HEK293 (cell line): ENCODE results near the gene APOBEC2.

Source experiments
- CTCF ChIA-PET: fragments of 350-600 bp; formaldehyde crosslinking; extraction: SDS; loops from one replicate; lab custom pipeline; 2021; ENCODE audit warnings: antibody characterized with exemption; lab: Yijun Ruan, JAX
- POLR2A ChIA-PET: fragments of 300-600 bp; formaldehyde crosslinking; extraction: SDS; loops from one replicate; lab custom pipeline; 2020; ENCODE audit warnings: antibody characterized with exemption, inconsistent platforms; lab: Yijun Ruan, JAX
- H3K27ac ChIP-seq: fragments of 200-500 bp; sonication (Bioruptor generic); 2 replicates; pipeline ENCODE4 v1.5.1; 2014; ENCODE audit warnings: low read depth, low read length, control low read depth, inconsistent platforms; ENCODE audit errors: extremely low read depth
- H3K36me3 ChIP-seq, 2 experiments: fragments of 200-500 bp in 1 of 2; sonication (Bioruptor generic) in 1 of 2; 1 replicate in 1 of 2; 2 replicates in 1 of 2; pipeline ENCODE4 v1.5.1; 2014 to 2017; ENCODE audit warnings: inconsistent platforms in 2 of 2, low read length in 2 of 2; ENCODE audit not compliant: control insufficient read depth in 2 of 2, insufficient read depth in 1 of 2
- H3K4me1 ChIP-seq: fragments of 200-500 bp; sonication (Bioruptor generic); 2 replicates; pipeline ENCODE4 v1.5.1; 2014; ENCODE audit warnings: mild to moderate bottlenecking, low read length, inconsistent platforms; ENCODE audit not compliant: control insufficient read depth, insufficient read depth
- H3K4me3 ChIP-seq: 2 replicates; pipeline ENCODE4 v1.5.1; 2011; ENCODE audit warnings: low read depth, mild to moderate bottlenecking, control low read depth, low read length, moderate library complexity
- H3K9me3 ChIP-seq: fragments of 200-500 bp; sonication (Bioruptor generic); 2 replicates; pipeline ENCODE4 v1.5.1; 2014; ENCODE audit warnings: low read depth, low read length, inconsistent platforms; ENCODE audit not compliant: control insufficient read depth, insufficient read depth
- GLI2 ChIP-seq: fragments of 450-650 bp; formaldehyde crosslinking; IDR thresholded peaks from 2 replicates; pipeline ENCODE4; 2017; ENCODE audit warnings: missing biosample characterization, missing genetic modification characterization, low read depth, borderline replicate concordance
- GLIS2 ChIP-seq: fragments of 450-650 bp; formaldehyde crosslinking; IDR thresholded peaks from 2 replicates; pipeline ENCODE4 v1.5.1; 2016; ENCODE audit warnings: missing biosample characterization, missing genetic modification characterization
- KLF17 ChIP-seq: fragments of 450-650 bp; formaldehyde crosslinking; IDR thresholded peaks from 2 replicates; pipeline ENCODE4 v1.5.1; 2016; ENCODE audit warnings: missing biosample characterization, missing genetic modification characterization
- MZF1 ChIP-seq: fragments of 450-650 bp; formaldehyde crosslinking; IDR thresholded peaks from 2 replicates; pipeline ENCODE4 v1.5.1; 2017; ENCODE audit warnings: missing biosample characterization, missing genetic modification characterization, borderline replicate concordance
- RBAK ChIP-seq: fragments of 450-650 bp; formaldehyde crosslinking; IDR thresholded peaks from 2 replicates; pipeline ENCODE4 v1.5.1; 2016; ENCODE audit warnings: missing biosample characterization, missing genetic modification characterization
- SP3 ChIP-seq: fragments of 450-650 bp; formaldehyde crosslinking; IDR thresholded peaks from 2 replicates; pipeline ENCODE4 v1.5.1; 2016; ENCODE audit warnings: missing biosample characterization, missing genetic modification characterization
- ZBTB48 ChIP-seq: fragments of 450-650 bp; formaldehyde crosslinking; IDR thresholded peaks from 2 replicates; pipeline ENCODE4 v1.5.1; 2016; ENCODE audit warnings: missing biosample characterization, missing genetic modification characterization
- ZBTB8A ChIP-seq: fragments of 450-650 bp; formaldehyde crosslinking; IDR thresholded peaks from 2 replicates; pipeline ENCODE4 v1.5.1; 2016; ENCODE audit warnings: missing biosample characterization, missing genetic modification characterization
- ZFP37 ChIP-seq: fragments of 450-650 bp; formaldehyde crosslinking; IDR thresholded peaks from 2 replicates; pipeline ENCODE4 v1.5.1; 2016; ENCODE audit warnings: missing biosample characterization, missing genetic modification characterization
- ZNF202 ChIP-seq: fragments of 450-650 bp; formaldehyde crosslinking; IDR thresholded peaks from 2 replicates; pipeline ENCODE4 v1.5.1; 2016; ENCODE audit warnings: missing biosample characterization, missing genetic modification characterization, borderline replicate concordance
- ZNF37A ChIP-seq: fragments of 450-650 bp; IDR thresholded peaks from 2 replicates; pipeline ENCODE4 v1.5.1; 2018; ENCODE audit warnings: missing biosample characterization, missing genetic modification characterization
- ZNF473 ChIP-seq: fragments of 450-650 bp; formaldehyde crosslinking; IDR thresholded peaks from 2 replicates; pipeline ENCODE4 v1.5.1; 2017; ENCODE audit warnings: missing biosample characterization, missing genetic modification characterization
- ZNF518A ChIP-seq: fragments of 450-650 bp; formaldehyde crosslinking; conservative IDR thresholded peaks from 2 replicates; pipeline ENCODE4 v1.5.1; 2016; ENCODE audit warnings: low read depth, missing biosample characterization, missing genetic modification characterization
- ZNF521 ChIP-seq: fragments of 450-650 bp; formaldehyde crosslinking; IDR thresholded peaks from 2 replicates; pipeline ENCODE4 v1.5.1; 2017; ENCODE audit warnings: missing biosample characterization, mild to moderate bottlenecking, missing genetic modification characterization
- ZNF529 ChIP-seq: fragments of 450-650 bp; formaldehyde crosslinking; IDR thresholded peaks from 2 replicates; pipeline ENCODE4 v1.5.1; 2017; ENCODE audit warnings: missing genetic modification characterization, missing biosample characterization; ENCODE audit not compliant: insufficient replicate concordance
- ZNF600 ChIP-seq: fragments of 450-650 bp; formaldehyde crosslinking; IDR thresholded peaks from 2 replicates; pipeline ENCODE4 v1.5.1; 2016; ENCODE audit warnings: missing biosample characterization, missing genetic modification characterization
- ZNF621 ChIP-seq: fragments of 450-650 bp; formaldehyde crosslinking; IDR thresholded peaks from 2 replicates; pipeline ENCODE4 v1.5.1; 2017; ENCODE audit warnings: missing biosample characterization, missing genetic modification characterization
- ZNF776 ChIP-seq: fragments of 450-650 bp; formaldehyde crosslinking; IDR thresholded peaks from 2 replicates; pipeline ENCODE4 v1.5.0; 2017; ENCODE audit warnings: missing biosample characterization, missing genetic modification characterization, borderline replicate concordance
- ZNF785 ChIP-seq: fragments of 450-650 bp; formaldehyde crosslinking; IDR thresholded peaks from 2 replicates; pipeline ENCODE4 v1.5.1; 2016; ENCODE audit warnings: missing biosample characterization, missing genetic modification characterization
- ZNF837 ChIP-seq: fragments of 450-650 bp; formaldehyde crosslinking; IDR thresholded peaks from 2 replicates; pipeline ENCODE4 v1.5.1; 2016; ENCODE audit warnings: missing biosample characterization, missing genetic modification characterization
- ZSCAN30 ChIP-seq: fragments of 450-650 bp; IDR thresholded peaks from 2 replicates; pipeline ENCODE4 v1.5.1; 2018; ENCODE audit warnings: missing biosample characterization, mild to moderate bottlenecking, missing genetic modification characterization, moderate library complexity
- TF ChIP-seq, protein P1 (sequence below): fragments of 450-650 bp; formaldehyde crosslinking; IDR thresholded peaks from 2 replicates; pipeline ENCODE4 v1.5.1; 2016; ENCODE audit warnings: missing biosample characterization, missing genetic modification characterization

Gene APOBEC2

GRCh38 chr6:41056768-41057490 is 3.9 kb downstream of the APOBEC2 start:
- CTCF ChIA-PET = interaction anchor here (0.7 to 10.6 kb wide), 6 partner anchors 10 to 625 kb away, joined by 3 to 100 read pairs (median 6); partner anchors contain the start of genes TSPO2 and UNC5CL
- Histone ChIP-seq H3K27ac (no peak overlapping the region), H3K36me3 (peaks cover 0 to 6% of the 10 kb centered on the region in 2 experiments; a peak in 1 of 3 replicates), H3K4me3 (no peak overlapping the region), H3K9me3 (no peaks in the 10 kb centered on the region), H3K4me1 (no peaks in the 10 kb centered on the region)
- POLR2A ChIA-PET = interaction anchor here (1.2 kb wide), 1 partner anchor 16 kb away, joined by 3 read pairs; the partner anchor contains the start of genes NFYA and OARD1
- no peak for TF ChIP-seq ZNF837 (tag by site-specific recombination)
- no peak for TF ChIP-seq RBAK (tag by site-specific recombination)
- TF ChIP-seq ZBTB48 (tag by site-specific recombination) = no peak

DNA sequence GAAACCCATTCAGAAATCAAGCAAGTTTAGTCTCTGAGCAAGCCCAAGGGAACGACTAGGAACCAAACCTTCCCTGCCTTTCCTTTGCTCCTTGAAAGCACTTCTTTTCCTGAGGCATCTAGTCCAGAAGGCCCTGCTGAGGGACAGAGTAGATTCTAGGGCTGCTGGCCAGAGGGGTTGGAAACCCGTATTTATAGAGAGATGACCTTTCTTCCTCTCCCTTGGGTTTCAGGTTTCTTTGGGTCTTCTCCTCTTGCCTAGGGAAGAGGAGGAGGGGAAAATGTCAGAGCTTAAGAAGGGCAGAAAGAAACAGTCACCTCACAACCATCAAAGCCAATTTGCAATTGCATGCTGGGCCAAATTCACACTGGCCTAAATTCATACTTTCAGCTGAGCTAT is 5.8 kb downstream of the APOBEC2 start:
- TF ChIP-seq MZF1 (tag by site-specific recombination) = no peak
- TF ChIP-seq ZNF785 (tag by site-specific recombination) = no peak
- no peak for TF ChIP-seq ZFP37 (tag by site-specific recombination)
- no peak for TF ChIP-seq SP3 (tag by site-specific recombination)
- TF ChIP-seq ZNF529 (tag by site-specific recombination) = no peak
- TF ChIP-seq ZNF621 (tag by site-specific recombination) = no peak
- TF ChIP-seq, protein P1, sequence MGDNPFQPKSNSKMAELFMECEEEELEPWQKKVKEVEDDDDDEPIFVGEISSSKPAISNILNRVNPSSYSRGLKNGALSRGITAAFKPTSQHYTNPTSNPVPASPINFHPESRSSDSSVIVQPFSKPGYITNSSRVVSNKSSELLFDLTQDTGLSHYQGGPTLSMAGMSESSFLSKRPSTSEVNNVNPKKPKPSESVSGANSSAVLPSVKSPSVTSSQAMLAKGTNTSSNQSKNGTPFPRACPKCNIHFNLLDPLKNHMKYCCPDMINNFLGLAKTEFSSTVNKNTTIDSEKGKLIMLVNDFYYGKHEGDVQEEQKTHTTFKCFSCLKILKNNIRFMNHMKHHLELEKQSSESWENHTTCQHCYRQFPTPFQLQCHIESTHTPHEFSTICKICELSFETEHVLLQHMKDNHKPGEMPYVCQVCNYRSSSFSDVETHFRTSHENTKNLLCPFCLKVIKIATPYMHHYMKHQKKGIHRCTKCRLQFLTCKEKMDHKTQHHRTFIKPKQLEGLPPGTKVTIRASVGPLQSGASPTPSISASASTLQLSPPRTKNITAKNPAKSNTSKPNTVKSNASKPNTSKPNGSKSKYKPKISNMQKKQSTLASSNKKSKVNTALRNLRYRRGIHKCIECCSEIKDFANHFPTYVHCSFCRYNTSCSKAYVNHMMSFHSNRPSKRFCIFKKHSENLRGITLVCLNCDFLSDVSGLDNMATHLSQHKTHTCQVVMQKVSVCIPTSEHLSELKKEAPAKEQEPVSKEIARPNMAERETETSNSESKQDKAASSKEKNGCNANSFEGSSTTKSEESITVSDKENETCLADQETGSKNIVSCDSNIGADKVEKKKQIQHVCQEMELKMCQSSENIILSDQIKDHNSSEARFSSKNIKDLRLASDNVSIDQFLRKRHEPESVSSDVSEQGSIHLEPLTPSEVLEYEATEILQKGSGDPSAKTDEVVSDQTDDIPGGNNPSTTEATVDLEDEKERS (tag by site-specific recombination) = no peak
- no peak for TF ChIP-seq GLIS2 (tag by site-specific recombination)
- no peak for TF ChIP-seq ZBTB8A (tag by site-specific recombination)
- TF ChIP-seq KLF17 (tag by site-specific recombination) = no peak
- no peak for TF ChIP-seq ZNF473 (tag by site-specific recombination)
- TF ChIP-seq, all 188 proteins: peak for 0
- peaks cover 0 to 7% of the 10 kb centered on the region in 2 experiments; a peak in 1 of 3 replicates for H3K36me3 ChIP-seq
- no peak overlapping the region for H3K4me3 ChIP-seq
- ChIA-PET POLR2A (interaction anchor here (0.7 kb wide), 1 partner anchor 10 kb away, joined by 3 read pairs; no protein-coding TSS in a partner anchor), CTCF (interaction anchor here (0.7 to 3.7 kb wide), 4 partner anchors 11 to 501 kb away, joined by 3 to 25 read pairs (median 6); partner anchors contain the start of gene UNC5CL)
- H3K9me3 ChIP-seq = no peaks in the 10 kb centered on the region
- H3K27ac ChIP-seq = no peak overlapping the region
- H3K4me1 ChIP-seq = no peaks in the 10 kb centered on the region

- CTCF ChIA-PET = interaction anchor here (0.9 to 3.7 kb wide), 6 partner anchors 10 to 149 kb away, joined by 3 to 25 read pairs (median 4); partner anchors contain the start of gene UNC5CL
- Histone ChIP-seq H3K4me1 (no peaks in the 10 kb centered on the region), H3K9me3 (no peaks in the 10 kb centered on the region), H3K36me3 (peaks cover 0 to 14% of the 10 kb centered on the region in 2 experiments; a peak in 1 of 3 replicates), H3K4me3 (no peak overlapping the region), H3K27ac (no peak overlapping the region)
- POLR2A ChIA-PET = no interaction called here
- no peak for TF ChIP-seq ZNF37A (tag by site-specific recombination)
- TF ChIP-seq ZSCAN30 (tag by site-specific recombination) = no peak
- TF ChIP-seq ZNF776 (tag by site-specific recombination) = no peak
- TF ChIP-seq ZNF202 (tag by site-specific recombination) = no peak
- TF ChIP-seq ZNF521 = no peak
- TF ChIP-seq GLI2 = no peak
- TF ChIP-seq ZNF518A (tag by site-specific recombination) = no peak
- TF ChIP-seq ZNF600 (tag by site-specific recombination) = no peak
Observed at GRCh38 chr6:41059556-41059955, 6.6 kb downstream of the APOBEC2 start.
